ENCODE data around the gene TMPRSS11E. TPM values are rescaled to one million over a fixed set of nuclear protein-coding genes. Genes with fewer than 3 reads are reported as not detected.
"Not testable (repeated sequence)": the region's sequence is repeated elsewhere in the genome, so short reads cannot be mapped to it uniquely, and the experiment has no call there.

Gene TMPRSS11E
- total and polyA plus RNA-seq, 2 donors, result 0.71 to 1.6 TPM

- H3K4me1 ChIP-seq (ENCODE audit: control insufficient read depth in 2 of 2, insufficient read depth in 2 of 2, low read length in 2 of 2), result no peaks in the 10 kb centered on the region
- no peak overlapping the region for H3K4me3 ChIP-seq (ENCODE audit: low read length in 2 of 2)
- DNase-seq (ENCODE audit: low read depth in 6 of 9, low spot score in 9 of 9), result no peak
- no peaks in the 10 kb centered on the region for H3K36me3 ChIP-seq (ENCODE audit: control insufficient read depth in 2 of 2, insufficient read depth in 2 of 2, low read length in 1 of 2)
- H3K9me3 ChIP-seq (ENCODE audit: control insufficient read depth in 2 of 2, insufficient read depth in 1 of 2, low read length in 1 of 2), result no peaks in the 10 kb centered on the region
- H3K27me3 ChIP-seq (ENCODE audit: control insufficient read depth in 2 of 2, insufficient read depth in 1 of 2, low read length in 1 of 2), result no peaks in the 10 kb centered on the region
- WGBS, result 90% methylated on average over 1 of the region's 1 CpG
- no peak overlapping the region for H3K27ac ChIP-seq (ENCODE audit: low read depth in 1 of 2, low read length in 1 of 2)
These were observed 71.6 kb downstream of the TMPRSS11E start for GRCh38 chr4:68518889-68519288.

- no peak for DNase-seq (ENCODE audit: low read depth in 6 of 9, low spot score in 9 of 9)
- Histone ChIP-seq H3K36me3 (ENCODE audit: control insufficient read depth in 2 of 2, insufficient read depth in 2 of 2, low read length in 1 of 2) (no peaks in the 10 kb centered on the region), H3K9me3 (ENCODE audit: control insufficient read depth in 2 of 2, insufficient read depth in 1 of 2, low read length in 1 of 2) (no peaks in the 10 kb centered on the region), H3K4me1 (ENCODE audit: control insufficient read depth in 2 of 2, insufficient read depth in 2 of 2, low read length in 2 of 2) (no peaks in the 10 kb centered on the region), H3K27ac (ENCODE audit: low read depth in 1 of 2, low read length in 1 of 2) (no peak overlapping the region), H3K27me3 (ENCODE audit: control insufficient read depth in 2 of 2, insufficient read depth in 1 of 2, low read length in 1 of 2) (no peaks in the 10 kb centered on the region), H3K4me3 (ENCODE audit: low read length in 2 of 2) (no peak overlapping the region)
- WGBS, result 80% methylated on average over 2 of the region's 2 CpGs
These were observed 73.7 kb downstream of the TMPRSS11E start for GRCh38 chr4:68520985-68521384.

- not testable (repeated sequence) for H3K27me3 ChIP-seq (ENCODE audit: control insufficient read depth in 2 of 2, insufficient read depth in 1 of 2, low read length in 1 of 2); H3K4me1 ChIP-seq (ENCODE audit: control insufficient read depth in 2 of 2, insufficient read depth in 2 of 2, low read length in 2 of 2); H3K36me3 ChIP-seq (ENCODE audit: control insufficient read depth in 2 of 2, insufficient read depth in 2 of 2, low read length in 1 of 2); H3K4me3 ChIP-seq (ENCODE audit: low read length in 2 of 2); H3K27ac ChIP-seq (ENCODE audit: low read depth in 1 of 2, low read length in 1 of 2); DNase-seq (ENCODE audit: low read depth in 6 of 9, low spot score in 9 of 9); H3K9me3 ChIP-seq (ENCODE audit: control insufficient read depth in 2 of 2, insufficient read depth in 1 of 2, low read length in 1 of 2)
- WGBS, result 41% methylated on average over 1 of the region's 1 CpG
These were observed 75.0 kb downstream of the TMPRSS11E start for GRCh38 chr4:68522232-68522631.

- Histone ChIP-seq H3K4me1 (ENCODE audit: control insufficient read depth in 2 of 2, insufficient read depth in 2 of 2, low read length in 2 of 2) (no peaks in the 10 kb centered on the region), H3K27me3 (ENCODE audit: control insufficient read depth in 2 of 2, insufficient read depth in 1 of 2, low read length in 1 of 2) (no peaks in the 10 kb centered on the region), H3K9me3 (ENCODE audit: control insufficient read depth in 2 of 2, insufficient read depth in 1 of 2, low read length in 1 of 2) (no peaks in the 10 kb centered on the region), H3K27ac (ENCODE audit: low read depth in 1 of 2, low read length in 1 of 2) (no peak overlapping the region), H3K4me3 (ENCODE audit: low read length in 2 of 2) (no peak overlapping the region), H3K36me3 (ENCODE audit: control insufficient read depth in 2 of 2, insufficient read depth in 2 of 2, low read length in 1 of 2) (no peaks in the 10 kb centered on the region)
- no peak for DNase-seq (ENCODE audit: low read depth in 6 of 9, low spot score in 9 of 9)
- WGBS, result 87% methylated on average over 6 of the region's 6 CpGs
These were observed 88.7 kb downstream of the TMPRSS11E start for GRCh38 chr4:68535974-68536373.

GRCh38 chr4:68536375-68536774 lies 89.1 kb downstream of the TMPRSS11E start:
- Histone ChIP-seq H3K4me3 (ENCODE audit: low read length in 2 of 2) (no peak overlapping the region), H3K9me3 (ENCODE audit: control insufficient read depth in 2 of 2, insufficient read depth in 1 of 2, low read length in 1 of 2) (no peaks in the 10 kb centered on the region), H3K27ac (ENCODE audit: low read depth in 1 of 2, low read length in 1 of 2) (no peak overlapping the region), H3K36me3 (ENCODE audit: control insufficient read depth in 2 of 2, insufficient read depth in 2 of 2, low read length in 1 of 2) (no peaks in the 10 kb centered on the region), H3K4me1 (ENCODE audit: control insufficient read depth in 2 of 2, insufficient read depth in 2 of 2, low read length in 2 of 2) (no peaks in the 10 kb centered on the region), H3K27me3 (ENCODE audit: control insufficient read depth in 2 of 2, insufficient read depth in 1 of 2, low read length in 1 of 2) (no peaks in the 10 kb centered on the region)
- DNase-seq (ENCODE audit: low read depth in 6 of 9, low spot score in 9 of 9), result no peak
- 94% methylated on average over 3 of the region's 3 CpGs for WGBS

- H3K4me3 ChIP-seq (ENCODE audit: low read length in 2 of 2); H3K27me3 ChIP-seq (ENCODE audit: control insufficient read depth in 2 of 2, insufficient read depth in 1 of 2, low read length in 1 of 2); H3K36me3 ChIP-seq (ENCODE audit: control insufficient read depth in 2 of 2, insufficient read depth in 2 of 2, low read length in 1 of 2); H3K27ac ChIP-seq (ENCODE audit: low read depth in 1 of 2, low read length in 1 of 2); H3K4me1 ChIP-seq (ENCODE audit: control insufficient read depth in 2 of 2, insufficient read depth in 2 of 2, low read length in 2 of 2); DNase-seq (ENCODE audit: low read depth in 6 of 9, low spot score in 9 of 9); H3K9me3 ChIP-seq (ENCODE audit: control insufficient read depth in 2 of 2, insufficient read depth in 1 of 2, low read length in 1 of 2): not testable (repeated sequence)
- WGBS, result 96% methylated on average over 13 of the region's 13 CpGs
These were observed 95.5 kb downstream of the TMPRSS11E start for GRCh38 chr4:68542742-68543141.

Other genes with a start within 250 kb of the TMPRSS11E start
- gene TMPRSS11B, start 201.8 kb upstream of the TMPRSS11E start, total RNA-seq, result 0.05 TPM
- gene TMPRSS11B, start 201.8 kb upstream of the TMPRSS11E start, polyA plus RNA-seq, result 0.75 TPM
- gene YTHDC1, start 97.4 kb upstream of the TMPRSS11E start, total RNA-seq, result 69.4 TPM
- 90.8 TPM for gene YTHDC1, start 97.4 kb upstream of the TMPRSS11E start, polyA plus RNA-seq
- 0.28 TPM for gene UGT2B17, start 128.9 kb downstream of the TMPRSS11E start, total RNA-seq
- 2.1 TPM for gene UGT2B17, start 128.9 kb downstream of the TMPRSS11E start, polyA plus RNA-seq
- 0.05 TPM for gene UGT2B15, start 223.2 kb downstream of the TMPRSS11E start, total RNA-seq
- gene UGT2B15, start 223.2 kb downstream of the TMPRSS11E start, polyA plus RNA-seq, result 0.21 TPM

Measured in thymus (tissue), 11 donors.